ENCODE measurements around the gene ALDOA. TPM values are rescaled to one million over a fixed set of nuclear protein-coding genes. Genes with fewer than 3 reads are reported as not detected.
A peak's percentile ranks its signal among the peaks of the same experiment; 100 is the strongest.

ALDOA gene
- total and polyA plus RNA-seq, 7 donors: 4,532 to 12,458 (median 6,382) TPM

GRCh38 chr16:30025574-30025973 lies 40.0 kb upstream of the ALDOA start:
- no peak for DNase-seq
- ATAC-seq: no peak
- WGBS, 3 donors: 69 to 72% (median 69%) methylated on average over 7 of the region's 7 CpGs
- no peak overlapping the region for H3K4me3 ChIP-seq
- no peaks in the 10 kb centered on the region for H3K36me3 ChIP-seq (ENCODE audit: insufficient read depth in 1 of 2, low read depth in 1 of 2)
- H3K27ac ChIP-seq: no peak overlapping the region
- no peaks in the 10 kb centered on the region for H3K4me1 ChIP-seq
- peaks cover 0 to 41% (median 9%) of the 10 kb centered on the region in 3 donors for H3K27me3 ChIP-seq (ENCODE audit: insufficient read depth in 3 of 3, low read length in 2 of 3)
- intact Hi-C loops (cut with DNase I): loop anchor here in 1 of 2 donors (10.0 kb wide), 1 partner anchor 331 kb away; no protein-coding TSS in a partner anchor
- H3K9me3 ChIP-seq: no peaks in the 10 kb centered on the region
- no peak for TF ChIP-seq CTCF (IDR thresholded peaks at IDR 0.05)

GRCh38 chr16:30026449-30026848 lies 39.1 kb upstream of the ALDOA start:
- DNase-seq (no peak), ATAC-seq (no peak)
- no peak overlapping the region for H3K4me3 ChIP-seq
- H3K9me3 ChIP-seq: no peaks in the 10 kb centered on the region
- TF ChIP-seq CTCF (IDR thresholded peaks at IDR 0.05): no peak
- intact Hi-C loops (cut with DNase I): loop anchor here in 1 of 2 donors (10.0 kb wide), 1 partner anchor 332 kb away; no protein-coding TSS in a partner anchor
- WGBS, 3 donors: 87 to 90% (median 89%) methylated on average over 18 of the region's 18 CpGs
- no peak overlapping the region for H3K27ac ChIP-seq
- no peaks in the 10 kb centered on the region for H3K36me3 ChIP-seq (ENCODE audit: insufficient read depth in 1 of 2, low read depth in 1 of 2)
- peaks cover 0 to 41% (median 11%) of the 10 kb centered on the region in 3 donors for H3K27me3 ChIP-seq (ENCODE audit: insufficient read depth in 3 of 3, low read length in 2 of 3)
- peaks cover 2% of the 10 kb centered on the region for H3K4me1 ChIP-seq

GRCh38 chr16:30027588-30028437 lies 37.7 kb upstream of the ALDOA start:
- DNase-seq: no peak
- intact Hi-C loops (cut with DNase I): loop anchor here in 1 of 2 donors (10.0 kb wide), 1 partner anchor 333 kb away; no protein-coding TSS in a partner anchor
- Histone ChIP-seq H3K27ac (no peak overlapping the region), H3K4me3 (no peak overlapping the region), H3K27me3 (ENCODE audit: insufficient read depth in 3 of 3, low read length in 2 of 3) (peaks cover 0 to 52% (median 15%) of the 10 kb centered on the region in 3 donors), H3K4me1 (peaks cover 2% of the 10 kb centered on the region), H3K9me3 (no peaks in the 10 kb centered on the region), H3K36me3 (ENCODE audit: insufficient read depth in 1 of 2, low read depth in 1 of 2) (no peaks in the 10 kb centered on the region)
- peak in 2 of 4 donors; percentile 11 to 28 for ATAC-seq
- no peak for TF ChIP-seq CTCF (IDR thresholded peaks at IDR 0.05)
- WGBS, 3 donors: 20 to 31% (median 24%) methylated on average over 12 to 13 of the region's 13 CpGs

- Histone ChIP-seq H3K4me3 (no peak overlapping the region), H3K4me1 (peaks cover 2% of the 10 kb centered on the region), H3K36me3 (ENCODE audit: insufficient read depth in 1 of 2, low read depth in 1 of 2) (no peaks in the 10 kb centered on the region), H3K27ac (no peak overlapping the region), H3K27me3 (ENCODE audit: insufficient read depth in 3 of 3, low read length in 2 of 3) (peaks cover 0 to 60% (median 15%) of the 10 kb centered on the region in 3 donors), H3K9me3 (no peaks in the 10 kb centered on the region)
- intact Hi-C loops (cut with DNase I): loop anchor here in 1 of 2 donors (10.0 kb wide), 1 partner anchor 334 kb away; no protein-coding TSS in a partner anchor
- ATAC-seq (peak; percentile 32 to 74 (median 70)), DNase-seq (no peak)
- 6 to 10% (median 7%) methylated on average over 15 to 18 of the region's 18 CpGs for WGBS, 3 donors
- no peak for TF ChIP-seq CTCF (IDR thresholded peaks at IDR 0.05)
These were observed 37.0 kb upstream of the ALDOA start for GRCh38 chr16:30028438-30029076.
